ENCODE data around the gene CPEB4.

The CPEB4 gene

GRCh38 chr5:173903396-173904140 lies 15.4 kb downstream of the CPEB4 start:
- H3K4me3 ChIP-seq (ENCODE audit: control insufficient read depth, low read depth, low read length) = no peak overlapping the region
- DNase-seq (ENCODE audit: low read depth) = no peak
- no peak for TF ChIP-seq CTCF (IDR thresholded peaks at IDR 0.05; ENCODE audit: control insufficient read depth, insufficient read depth, low read depth, low read length, missing control alignments)

- H3K4me3 ChIP-seq (ENCODE audit: control insufficient read depth, low read depth, low read length) = no peak overlapping the region
- TF ChIP-seq CTCF (IDR thresholded peaks at IDR 0.05; ENCODE audit: control insufficient read depth, insufficient read depth, low read depth, low read length, missing control alignments) = no peak
- DNase-seq (ENCODE audit: low read depth) = no peak
These were observed 16.0 kb downstream of the CPEB4 start for GRCh38 chr5:173904151-173904550.

GRCh38 chr5:173907284-173907683 lies 19.1 kb downstream of the CPEB4 start:
- TF ChIP-seq CTCF (IDR thresholded peaks at IDR 0.05; ENCODE audit: control insufficient read depth, insufficient read depth, low read depth, low read length, missing control alignments) = no peak
- no peak overlapping the region for H3K4me3 ChIP-seq (ENCODE audit: control insufficient read depth, low read depth, low read length)
- DNase-seq (ENCODE audit: low read depth) = no peak

- DNase-seq (ENCODE audit: low read depth) = no peak
- H3K4me3 ChIP-seq (ENCODE audit: control insufficient read depth, low read depth, low read length) = no peak overlapping the region
- no peak for TF ChIP-seq CTCF (IDR thresholded peaks at IDR 0.05; ENCODE audit: control insufficient read depth, insufficient read depth, low read depth, low read length, missing control alignments)
These were observed 19.7 kb downstream of the CPEB4 start for GRCh38 chr5:173907686-173908371.

GRCh38 chr5:173909199-173909598 lies 21.1 kb downstream of the CPEB4 start:
- TF ChIP-seq CTCF (IDR thresholded peaks at IDR 0.05; ENCODE audit: control insufficient read depth, insufficient read depth, low read depth, low read length, missing control alignments) = no peak
- no peak overlapping the region for H3K4me3 ChIP-seq (ENCODE audit: control insufficient read depth, low read depth, low read length)
- no peak for DNase-seq (ENCODE audit: low read depth)

- H3K4me3 ChIP-seq (ENCODE audit: control insufficient read depth, low read depth, low read length) = no peak overlapping the region
- DNase-seq (ENCODE audit: low read depth) = no peak
- TF ChIP-seq CTCF (IDR thresholded peaks at IDR 0.05; ENCODE audit: control insufficient read depth, insufficient read depth, low read depth, low read length, missing control alignments) = no peak
These were observed 22.1 kb downstream of the CPEB4 start for GRCh38 chr5:173910215-173910614.

Measured in AG09309 (cell line).